GM10248 (cell line): ENCODE measurements around the gene COPS4.
A peak's percentile ranks its signal among the peaks of the same experiment; 100 is the strongest.
"Not testable (repeated sequence)": the region's sequence is repeated elsewhere in the genome, so short reads cannot be mapped to it uniquely, and the experiment has no call there.

ENCODE experiments used
- CTCF ChIA-PET: fragments of 300-600 bp; sonication (Branson Sonifier 250); formaldehyde crosslinking; extraction: SDS; loops from one replicate; lab custom pipeline; 2021; ENCODE audit warnings: antibody characterized with exemption; lab: Yijun Ruan, JAX
- POLR2A ChIA-PET: fragments of 350-650 bp; sonication (Branson Sonifier 250); formaldehyde crosslinking; extraction: SDS; loops from one replicate; lab custom pipeline; 2020; ENCODE audit warnings: antibody characterized with exemption; lab: Yijun Ruan, JAX
- DNase-seq: peaks from one replicate; pipeline ENCODE4 v3.0.0; 2012; ENCODE audit errors: extremely low spot score
- TF ChIP-seq, protein P1 (sequence below): IDR thresholded peaks from 2 replicates; pipeline ENCODE4 v1.5.1; 2012; ENCODE audit warnings: mild to moderate bottlenecking, low read depth; ENCODE audit errors: extremely low read depth, missing control alignments, control extremely low read depth

COPS4 gene

DNA sequence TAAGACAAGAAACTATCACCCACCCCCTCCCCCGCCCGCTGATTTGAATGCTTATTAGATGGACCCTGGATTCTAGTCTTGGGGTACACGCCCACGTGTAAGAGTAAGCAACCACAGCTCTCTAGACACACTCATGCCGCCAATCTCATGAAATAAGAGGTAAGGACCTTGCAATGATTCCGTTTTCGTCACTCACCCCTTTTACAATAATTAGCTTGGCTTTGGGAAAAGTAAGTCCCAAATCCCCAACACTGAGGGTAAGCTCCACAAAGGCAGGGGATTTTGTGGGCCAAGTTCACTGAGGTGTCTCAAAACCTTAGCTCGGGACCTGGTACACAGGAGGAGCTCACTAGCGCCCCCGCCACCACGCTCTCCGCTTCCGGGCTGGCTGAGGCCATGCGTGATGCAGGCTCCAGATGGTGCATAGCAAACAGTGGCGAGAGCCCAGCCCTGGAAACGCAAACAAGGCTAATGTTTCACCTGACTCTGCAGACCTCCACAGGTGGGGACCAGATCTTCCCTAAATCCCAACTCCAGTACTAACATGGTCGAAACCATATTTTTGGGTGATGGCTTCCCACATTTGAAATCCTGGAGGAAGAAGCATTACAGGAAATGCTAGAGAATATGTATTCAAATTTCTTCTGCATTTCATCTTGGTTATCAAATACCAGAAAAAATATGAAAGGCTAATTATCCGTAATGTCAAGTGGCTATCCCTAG lies 75.4 kb downstream of the COPS4 start:
- ChIA-PET POLR2A (interaction anchor here (0.6 kb wide), 1 partner anchor 63 kb away, joined by 4 read pairs; no protein-coding TSS in a partner anchor), CTCF (interaction anchor here (0.6 to 3.1 kb wide), 34 partner anchors 9 to 311 kb away, joined by 3 to 15 read pairs (median 4); partner anchors contain the start of genes COPS4 and LIN54)
- DNase-seq: peak; percentile 83

DNA sequence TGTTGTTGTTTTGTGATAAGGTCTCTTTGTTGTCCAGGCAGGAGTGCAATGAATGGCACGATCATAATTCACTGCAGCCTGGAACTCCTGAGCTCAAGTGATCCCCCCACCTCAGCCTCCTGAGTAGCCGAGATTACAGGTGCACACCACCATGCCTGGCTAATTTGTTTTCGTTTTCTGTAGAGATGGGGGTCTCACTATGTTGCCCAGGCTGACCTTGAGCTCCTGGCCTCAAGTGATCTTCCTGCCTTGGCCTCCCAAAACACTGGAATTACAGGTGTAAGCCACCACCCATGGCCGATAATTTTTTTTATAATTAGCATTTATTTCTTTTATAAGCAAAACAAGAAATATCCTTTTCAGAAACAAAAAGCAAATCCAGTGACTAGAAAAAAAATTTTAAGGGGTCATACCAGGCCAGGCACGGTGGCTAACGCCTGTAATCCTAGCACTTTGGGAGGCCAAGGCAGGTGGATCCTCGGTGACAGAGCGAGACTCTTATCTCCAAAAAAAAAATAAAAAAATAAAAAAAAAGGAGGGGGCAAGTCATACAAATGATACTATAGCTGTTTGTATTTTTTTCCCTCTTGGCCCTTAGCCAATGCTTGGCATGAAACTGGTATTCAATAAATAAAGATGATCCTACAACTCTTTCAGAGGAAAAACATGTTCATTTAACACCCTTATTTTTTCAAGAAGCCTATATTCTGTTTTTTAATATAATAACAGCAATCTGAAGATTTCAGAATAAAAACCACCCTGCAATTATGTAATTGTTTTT lies 76.2 kb downstream of the COPS4 start:
- POLR2A ChIA-PET: interaction anchor here (0.7 kb wide), 1 partner anchor 35 kb away, joined by 3 read pairs; no protein-coding TSS in a partner anchor
- no peak for DNase-seq
- CTCF ChIA-PET: interaction anchor here (1.0 to 3.1 kb wide), 26 partner anchors 9 to 312 kb away, joined by 3 to 15 read pairs (median 4); partner anchors contain the start of gene LIN54
- TF ChIP-seq, protein P1, sequence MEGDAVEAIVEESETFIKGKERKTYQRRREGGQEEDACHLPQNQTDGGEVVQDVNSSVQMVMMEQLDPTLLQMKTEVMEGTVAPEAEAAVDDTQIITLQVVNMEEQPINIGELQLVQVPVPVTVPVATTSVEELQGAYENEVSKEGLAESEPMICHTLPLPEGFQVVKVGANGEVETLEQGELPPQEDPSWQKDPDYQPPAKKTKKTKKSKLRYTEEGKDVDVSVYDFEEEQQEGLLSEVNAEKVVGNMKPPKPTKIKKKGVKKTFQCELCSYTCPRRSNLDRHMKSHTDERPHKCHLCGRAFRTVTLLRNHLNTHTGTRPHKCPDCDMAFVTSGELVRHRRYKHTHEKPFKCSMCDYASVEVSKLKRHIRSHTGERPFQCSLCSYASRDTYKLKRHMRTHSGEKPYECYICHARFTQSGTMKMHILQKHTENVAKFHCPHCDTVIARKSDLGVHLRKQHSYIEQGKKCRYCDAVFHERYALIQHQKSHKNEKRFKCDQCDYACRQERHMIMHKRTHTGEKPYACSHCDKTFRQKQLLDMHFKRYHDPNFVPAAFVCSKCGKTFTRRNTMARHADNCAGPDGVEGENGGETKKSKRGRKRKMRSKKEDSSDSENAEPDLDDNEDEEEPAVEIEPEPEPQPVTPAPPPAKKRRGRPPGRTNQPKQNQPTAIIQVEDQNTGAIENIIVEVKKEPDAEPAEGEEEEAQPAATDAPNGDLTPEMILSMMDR: no peak

More for the DNA sequence above, 75.4 kb downstream of the COPS4 start:
- TF ChIP-seq, protein P1: peak; percentile 89

DNA sequence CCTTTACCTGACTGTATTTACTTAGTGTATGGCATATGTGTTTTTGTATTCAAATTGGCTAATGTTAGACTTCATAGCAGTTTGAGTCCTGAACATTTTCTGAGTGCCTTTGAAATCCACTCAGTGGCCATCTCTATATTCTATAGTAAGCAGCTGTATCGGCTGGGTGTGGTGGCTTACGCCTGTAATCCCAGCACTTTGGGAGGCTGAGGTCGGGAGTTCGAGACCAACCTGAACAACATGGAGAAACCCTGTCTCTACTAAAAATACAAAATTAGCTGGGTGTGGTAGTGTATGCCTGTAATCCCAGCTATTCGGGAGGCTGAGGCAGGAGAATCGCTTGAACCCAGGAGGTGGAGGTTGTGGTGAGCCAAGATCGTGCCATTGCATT lies 76.8 kb downstream of the COPS4 start:
- not testable (repeated sequence) for DNase-seq
- POLR2A ChIA-PET: interaction anchor here (0.7 kb wide), 1 partner anchor 35 kb away, joined by 3 read pairs; no protein-coding TSS in a partner anchor
- CTCF ChIA-PET: interaction anchor here (1.0 to 2.8 kb wide), 5 partner anchors 10 to 145 kb away, joined by 3 to 6 read pairs (median 4); no protein-coding TSS in a partner anchor

DNA sequence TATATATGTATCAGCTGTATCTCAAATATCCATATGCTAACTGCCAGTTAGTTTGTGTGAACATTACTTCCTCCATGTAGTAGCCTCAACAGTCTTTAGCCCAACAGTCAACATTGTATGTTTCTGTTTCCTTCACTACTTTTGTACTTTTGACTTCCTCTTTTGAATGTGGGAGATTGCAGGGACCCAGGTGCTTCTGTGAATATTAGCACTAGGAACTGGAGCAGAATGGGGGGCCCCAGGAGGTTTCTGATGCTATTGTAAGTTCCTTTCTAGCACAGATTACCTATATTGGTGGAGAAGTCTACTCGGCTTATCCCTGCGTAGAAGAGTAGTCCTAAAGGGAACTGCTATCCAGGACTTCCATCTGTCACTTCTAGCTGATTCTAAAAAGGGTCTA lies 77.2 kb downstream of the COPS4 start:
- peak; percentile 42 for DNase-seq
- TF ChIP-seq, protein P1: no peak
- ChIA-PET CTCF (interaction anchor here (1.0 to 2.8 kb wide), 9 partner anchors 11 to 144 kb away, joined by 3 to 6 read pairs (median 4); partner anchors contain the start of gene COPS4), POLR2A (interaction anchor here (0.7 kb wide), 1 partner anchor 34 kb away, joined by 3 read pairs; no protein-coding TSS in a partner anchor)

DNA sequence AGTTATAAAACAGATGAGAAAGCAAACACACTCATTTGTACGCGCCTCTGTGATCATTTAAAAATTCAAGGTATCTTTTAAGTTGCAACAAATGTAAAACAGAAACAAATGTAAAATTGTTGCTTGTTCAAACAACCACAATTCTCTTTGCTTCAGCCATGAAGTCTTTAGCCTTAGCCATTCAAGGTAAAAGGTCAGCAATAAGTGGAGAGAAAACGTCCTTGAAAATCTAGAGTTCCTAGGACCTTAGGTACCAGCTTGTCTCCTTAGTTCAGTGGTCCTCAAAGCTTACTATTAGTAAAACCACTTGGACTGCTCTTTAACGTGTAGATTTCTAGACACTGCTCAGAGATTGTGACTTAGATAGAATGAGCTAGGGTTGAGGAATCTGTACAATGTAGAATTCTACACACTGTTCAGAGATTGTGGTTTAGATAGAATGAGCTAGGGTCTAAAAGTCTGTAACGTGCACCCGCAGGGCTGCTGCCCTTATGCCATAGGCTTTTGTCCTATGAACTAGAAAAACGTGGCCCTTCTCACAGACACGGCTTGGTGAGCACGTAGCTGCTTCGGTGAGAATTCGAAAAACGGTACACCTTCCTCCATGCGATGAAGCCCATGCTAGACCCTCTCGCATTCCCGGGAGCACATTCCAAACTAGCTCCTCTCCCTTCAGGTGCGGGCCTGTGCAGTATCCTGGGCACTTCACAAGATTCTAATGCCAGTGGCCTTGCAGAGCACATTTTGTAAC lies 77.9 kb downstream of the COPS4 start:
- CTCF ChIA-PET: interaction anchor here (0.9 to 2.8 kb wide), 12 partner anchors 11 to 169 kb away, joined by 3 to 6 read pairs (median 4); partner anchors contain the start of gene COPS4
- POLR2A ChIA-PET: no interaction called here
- no peak for DNase-seq
- TF ChIP-seq, protein P1: no peak

DNA sequence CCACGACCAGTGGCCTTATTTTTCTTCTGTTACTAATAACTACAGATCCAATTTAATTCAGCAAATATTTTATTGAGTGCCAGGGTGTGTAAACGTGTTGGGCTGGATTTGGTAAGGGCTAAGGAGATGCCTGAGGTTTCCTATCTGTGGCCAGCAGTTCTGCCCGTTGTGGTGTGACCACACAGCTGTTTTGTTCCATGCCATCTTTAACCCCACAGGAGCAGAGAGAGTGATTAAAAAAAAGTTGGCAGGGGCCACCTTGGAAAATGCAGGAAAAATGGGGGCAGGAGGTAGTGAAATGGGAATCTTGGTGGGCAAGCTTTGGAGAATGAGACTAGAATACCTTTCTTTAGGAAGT lies 78.4 kb downstream of the COPS4 start:
- no peak for DNase-seq
- POLR2A ChIA-PET: interaction anchor here (0.6 kb wide), 1 partner anchor 224 kb away, joined by 3 read pairs; no protein-coding TSS in a partner anchor
- CTCF ChIA-PET: interaction anchor here (0.9 to 2.8 kb wide), 12 partner anchors 10 to 168 kb away, joined by 3 to 6 read pairs (median 4); partner anchors contain the start of gene COPS4
- TF ChIP-seq, protein P1: no peak
